ENCODE results near the gene MIEF1.
A peak's percentile ranks its signal among the peaks of the same experiment; 100 is the strongest.

The MIEF1 gene

GRCh38 chr22:39490135-39490798, 11.8 kb upstream of the MIEF1 start:
- TF ChIP-seq REST (IDR thresholded peaks at IDR 0.05; ENCODE audit: insufficient replicate concordance, low read depth), result no peak
- no peak for TF ChIP-seq POLR2AphosphoS5 (IDR thresholded peaks at IDR 0.05; ENCODE audit: low read depth)
- no peak for TF ChIP-seq CTCF (IDR thresholded peaks at IDR 0.05; ENCODE audit: insufficient read depth, low read length)
- no peak for TF ChIP-seq GABPA (IDR thresholded peaks at IDR 0.05; ENCODE audit: low read depth)
- no peak for TF ChIP-seq SPI1 (IDR thresholded peaks at IDR 0.05; ENCODE audit: borderline replicate concordance, low read depth)
- no peak overlapping the region for H3K27ac ChIP-seq (replicated peaks)
- no peaks in the 10 kb centered on the region for H3K27me3 ChIP-seq (ENCODE audit: insufficient read depth, poor library complexity, severe bottlenecking)
- DNase-seq (ENCODE audit: low read depth in 1 of 2, low spot score in 1 of 2), result peak; percentile 63 to 92
- H3K4me3 ChIP-seq (replicated peaks; ENCODE audit: insufficient read depth, low read length), result peak overlapping the region; percentile 2; the same call in 1 of the 2 replicates

- Histone ChIP-seq H3K27ac (replicated peaks) (no peak overlapping the region), H3K4me3 (replicated peaks; ENCODE audit: insufficient read depth, low read length) (no peak overlapping the region), H3K27me3 (ENCODE audit: insufficient read depth, poor library complexity, severe bottlenecking) (no peaks in the 10 kb centered on the region)
- no peak for TF ChIP-seq REST (IDR thresholded peaks at IDR 0.05; ENCODE audit: insufficient replicate concordance, low read depth)
- no peak for TF ChIP-seq SPI1 (IDR thresholded peaks at IDR 0.05; ENCODE audit: borderline replicate concordance, low read depth)
- TF ChIP-seq GABPA (IDR thresholded peaks at IDR 0.05; ENCODE audit: low read depth), result no peak
- no peak for TF ChIP-seq CTCF (IDR thresholded peaks at IDR 0.05; ENCODE audit: insufficient read depth, low read length)
- TF ChIP-seq POLR2AphosphoS5 (IDR thresholded peaks at IDR 0.05; ENCODE audit: low read depth), result no peak
- DNase-seq (ENCODE audit: low read depth in 1 of 2, low spot score in 1 of 2), result no peak
Observed at GRCh38 chr22:39490966-39491680, 11.0 kb upstream of the MIEF1 start.

- no peak overlapping the region for H3K27ac ChIP-seq (replicated peaks)
Observed at GRCh38 chr22:39491696-39492095, 10.4 kb upstream of the MIEF1 start.

More at GRCh38 chr22:39491696-39492095, 10.4 kb upstream of the MIEF1 start:
- no peak for TF ChIP-seq REST (IDR thresholded peaks at IDR 0.05; ENCODE audit: insufficient replicate concordance, low read depth)
- no peak for TF ChIP-seq GABPA (IDR thresholded peaks at IDR 0.05; ENCODE audit: low read depth)
- TF ChIP-seq SPI1 (IDR thresholded peaks at IDR 0.05; ENCODE audit: borderline replicate concordance, low read depth), result no peak
- TF ChIP-seq POLR2AphosphoS5 (IDR thresholded peaks at IDR 0.05; ENCODE audit: low read depth), result no peak
- no peak for TF ChIP-seq CTCF (IDR thresholded peaks at IDR 0.05; ENCODE audit: insufficient read depth, low read length)
- Histone ChIP-seq H3K4me3 (replicated peaks; ENCODE audit: insufficient read depth, low read length) (no peak overlapping the region), H3K27me3 (ENCODE audit: insufficient read depth, poor library complexity, severe bottlenecking) (no peaks in the 10 kb centered on the region)
- no peak for DNase-seq (ENCODE audit: low read depth in 1 of 2, low spot score in 1 of 2)

Data from HL-60 (cell line).